Thyroid gland (tissue), 4 donors: ENCODE results near the gene ZNF367. TPM values are rescaled to one million over a fixed set of nuclear protein-coding genes. Genes with fewer than 3 reads are reported as not detected.
"Not testable (repeated sequence)": the region's sequence is repeated elsewhere in the genome, so short reads cannot be mapped to it uniquely, and the experiment has no call there.

ENCODE experiments used
- DNase-seq, 2 donors: peaks; one replicate each; pipeline ENCODE4 v3.0.0-alpha.2; 2019
- H3K27ac ChIP-seq, 3 donors: fragments of 200-600 bp; sonication (generic); 1 replicate in 2 of 3; 2 replicates in 1 of 3; pipeline ENCODE4 v1.5.1; 2016 to 2019; ENCODE audit warnings: mild to moderate bottlenecking in 1 of 3, moderate library complexity in 1 of 3
- H3K27me3 ChIP-seq: fragments of 200-600 bp; sonication (generic); one replicate; pipeline ENCODE4 v1.5.1; 2019
- H3K36me3 ChIP-seq, 2 donors: fragments of 200-600 bp; sonication (generic); one replicate each; pipeline ENCODE4 v1.5.1; 2016 to 2019
- H3K4me1 ChIP-seq, 2 donors: fragments of 200-600 bp; sonication (generic); one replicate each; pipeline ENCODE4 v1.5.1; 2017 to 2019
- H3K4me3 ChIP-seq, 3 donors: fragments of 200-600 bp; sonication (generic); replicated peaks in 1 of 3; 1 replicate in 2 of 3; 2 replicates in 1 of 3; pipeline ENCODE4 v1.5.1; 2016; ENCODE audit warnings: mild to moderate bottlenecking in 1 of 3
- H3K9me3 ChIP-seq: fragments of 200-600 bp; sonication (generic); one replicate; pipeline ENCODE4 v1.5.1; 2017
- POLR2A ChIP-seq, 2 donors: fragments of 450-650 bp; IDR thresholded peaks; one replicate each; pipeline ENCODE4 v1.6.1; 2017; ENCODE audit warnings: antibody characterized with exemption in 2 of 2, mild to moderate bottlenecking in 2 of 2, moderate library complexity in 1 of 2
- WGBS, 2 donors: methylation state at CpG; one replicate each; pipeline ENCODE4 v1.1.5; 2017; 5-methylcytosine and 5-hydroxymethylcytosine counted together
- intact Hi-C: fragments of 100-400 bp; cut with DNase I; formaldehyde crosslinking; loops from one replicate; pipeline ENCODE4 v1.15.1; 2023
- total RNA-seq, 4 donors: library from RNA; depleted of rRNA; stranded (reverse); fragments of >200 nt; gene quantifications; one replicate each; pipeline ENCODE4 v1.2.3, GENCODE V29; 2016
- TF ChIP-seq, protein P1 (sequence below), 6 experiments: fragments of 200-600 bp in 3 of 6; fragments of 450-650 bp in 3 of 6; sonication (generic) in 3 of 6; IDR thresholded peaks; one replicate each; pipeline ENCODE4 v1.5.1; 2016 to 2019; ENCODE audit warnings: antibody characterized with exemption in 6 of 6, mild to moderate bottlenecking in 2 of 6, inconsistent platforms in 1 of 6, moderate library complexity in 1 of 6

Gene ZNF367
- total RNA-seq, 4 donors from 2014 or later, result 1.2 to 1.8 (median 1.7) TPM

- TF ChIP-seq, protein P1, sequence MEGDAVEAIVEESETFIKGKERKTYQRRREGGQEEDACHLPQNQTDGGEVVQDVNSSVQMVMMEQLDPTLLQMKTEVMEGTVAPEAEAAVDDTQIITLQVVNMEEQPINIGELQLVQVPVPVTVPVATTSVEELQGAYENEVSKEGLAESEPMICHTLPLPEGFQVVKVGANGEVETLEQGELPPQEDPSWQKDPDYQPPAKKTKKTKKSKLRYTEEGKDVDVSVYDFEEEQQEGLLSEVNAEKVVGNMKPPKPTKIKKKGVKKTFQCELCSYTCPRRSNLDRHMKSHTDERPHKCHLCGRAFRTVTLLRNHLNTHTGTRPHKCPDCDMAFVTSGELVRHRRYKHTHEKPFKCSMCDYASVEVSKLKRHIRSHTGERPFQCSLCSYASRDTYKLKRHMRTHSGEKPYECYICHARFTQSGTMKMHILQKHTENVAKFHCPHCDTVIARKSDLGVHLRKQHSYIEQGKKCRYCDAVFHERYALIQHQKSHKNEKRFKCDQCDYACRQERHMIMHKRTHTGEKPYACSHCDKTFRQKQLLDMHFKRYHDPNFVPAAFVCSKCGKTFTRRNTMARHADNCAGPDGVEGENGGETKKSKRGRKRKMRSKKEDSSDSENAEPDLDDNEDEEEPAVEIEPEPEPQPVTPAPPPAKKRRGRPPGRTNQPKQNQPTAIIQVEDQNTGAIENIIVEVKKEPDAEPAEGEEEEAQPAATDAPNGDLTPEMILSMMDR (IDR thresholded peaks at IDR 0.05), result no peak
- TF ChIP-seq POLR2A (IDR thresholded peaks at IDR 0.05), result no peak
- 50 to 59% methylated on average over 3 of the region's 3 CpGs for WGBS, 2 donors
- Histone ChIP-seq H3K9me3 (no peaks in the 10 kb centered on the region), H3K36me3 (no peaks in the 10 kb centered on the region), H3K27me3 (no peaks in the 10 kb centered on the region), H3K27ac (peak overlapping the region; percentile 76 to 90 (median 87)), H3K4me3 (no peak overlapping the region), H3K4me1 (peaks cover 37 to 44% of the 10 kb centered on the region in 2 donors)
- DNase-seq, result no peak
- intact Hi-C loops, result loop anchor here (5.0 kb wide), 1 partner anchor 39 kb away; the partner anchor contains the start of gene ZNF367
Observed at GRCh38 chr9:96378187-96378586, 40.0 kb downstream of the ZNF367 start.

DNA sequence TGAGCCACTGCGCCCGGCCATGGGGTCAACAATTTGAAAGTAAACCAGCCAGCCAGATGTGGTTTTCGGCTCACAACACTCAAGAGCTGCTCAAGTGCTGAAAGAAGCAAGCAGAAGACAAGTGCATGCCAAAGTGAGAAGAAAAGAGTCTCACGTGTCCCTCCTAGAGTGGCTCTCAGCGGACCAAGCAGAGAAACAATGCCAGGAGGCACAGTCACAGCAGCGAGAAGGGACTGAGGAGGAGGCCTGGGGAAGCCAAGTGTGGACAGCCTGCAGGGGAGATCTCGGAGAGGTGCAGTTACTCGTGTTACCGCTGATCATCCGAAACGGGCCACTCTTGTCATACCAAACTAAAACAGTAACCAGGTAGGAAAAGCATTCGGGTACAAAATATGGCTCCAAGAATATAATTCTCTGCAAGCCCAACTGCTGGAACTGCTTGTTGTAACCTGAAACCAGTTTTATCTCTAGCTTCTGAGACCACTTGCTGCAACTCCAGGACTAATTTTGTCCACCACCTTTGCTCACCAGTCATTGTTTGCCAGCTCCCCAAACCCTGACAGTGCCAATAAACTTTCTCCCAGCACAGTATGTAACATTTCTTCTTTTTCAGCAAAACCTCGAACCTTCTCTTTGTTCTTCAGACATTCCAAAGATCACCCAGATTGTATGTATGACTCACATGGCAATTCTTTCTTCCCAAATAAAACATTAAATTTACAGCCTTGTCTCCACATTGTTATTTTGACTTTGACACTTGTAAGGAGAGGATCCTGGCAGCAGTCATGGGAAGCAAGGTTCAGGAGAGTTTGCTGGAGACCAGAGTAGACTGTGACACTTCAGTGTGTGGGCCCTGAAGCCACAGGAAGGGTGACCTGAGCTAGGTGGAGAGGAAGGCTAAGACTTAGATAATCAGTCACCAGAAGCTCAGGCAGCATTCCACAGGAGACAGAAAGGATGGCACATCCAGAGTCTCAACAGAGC lies 41.0 kb downstream of the ZNF367 start:
- TF ChIP-seq POLR2A (IDR thresholded peaks at IDR 0.05), result peak in 1 of 2 donors; percentile 17
- TF ChIP-seq, protein P1 (IDR thresholded peaks at IDR 0.05), result peak in 3 of 6 experiments; percentile 10 to 49 (median 28)
- no peaks in the 10 kb centered on the region for H3K9me3 ChIP-seq
- intact Hi-C loops, result loop anchor here (5.0 kb wide), 1 partner anchor 40 kb away; the partner anchor contains the start of gene ZNF367
- DNase-seq, result peak; percentile 95 to 96
- H3K27me3 ChIP-seq, result no peaks in the 10 kb centered on the region
- no peak overlapping the region for H3K4me3 ChIP-seq
- no peaks in the 10 kb centered on the region for H3K36me3 ChIP-seq
- H3K27ac ChIP-seq, result peak overlapping the region; percentile 76 to 90 (median 87)
- H3K4me1 ChIP-seq, result peaks cover 37 to 41% of the 10 kb centered on the region in 2 donors
- WGBS, 2 donors, result 34 to 35% methylated on average over 13 of the region's 13 CpGs

DNA sequence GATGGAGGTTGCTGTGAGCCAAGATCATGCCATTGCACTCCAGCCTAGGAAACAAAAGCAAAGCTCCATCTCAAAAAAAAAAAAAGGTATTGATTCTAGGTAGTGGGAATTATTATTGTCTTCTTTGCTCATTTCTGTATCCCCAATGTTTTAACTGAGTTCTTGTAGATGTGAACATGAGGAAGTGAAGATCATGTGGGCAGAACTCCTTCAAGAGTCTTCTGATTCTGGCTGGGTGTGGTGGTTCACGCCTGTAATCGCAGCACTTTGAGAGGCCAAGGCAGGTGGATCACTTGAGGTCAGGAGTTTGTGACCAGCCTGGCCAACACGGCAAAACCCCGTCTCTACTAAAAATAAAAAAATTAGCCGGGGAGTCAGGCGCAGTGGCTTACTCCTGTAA lies 42.7 kb downstream of the ZNF367 start:
- H3K36me3 ChIP-seq, H3K4me3 ChIP-seq, H3K9me3 ChIP-seq, H3K27me3 ChIP-seq: not testable (repeated sequence)
- Histone ChIP-seq H3K4me1 (peaks cover 21 to 27% of the 10 kb centered on the region in 2 donors), H3K27ac (peak overlapping the region in 1 of 3 donors; percentile 71)
- peak in 1 of 2 donors; percentile 25 for DNase-seq
- intact Hi-C loops, result loop anchor here (5.0 kb wide), 1 partner anchor 42 kb away; the partner anchor contains the start of gene ZNF367
- 83 to 90% methylated on average over 6 of the region's 6 CpGs for WGBS, 2 donors

DNA sequence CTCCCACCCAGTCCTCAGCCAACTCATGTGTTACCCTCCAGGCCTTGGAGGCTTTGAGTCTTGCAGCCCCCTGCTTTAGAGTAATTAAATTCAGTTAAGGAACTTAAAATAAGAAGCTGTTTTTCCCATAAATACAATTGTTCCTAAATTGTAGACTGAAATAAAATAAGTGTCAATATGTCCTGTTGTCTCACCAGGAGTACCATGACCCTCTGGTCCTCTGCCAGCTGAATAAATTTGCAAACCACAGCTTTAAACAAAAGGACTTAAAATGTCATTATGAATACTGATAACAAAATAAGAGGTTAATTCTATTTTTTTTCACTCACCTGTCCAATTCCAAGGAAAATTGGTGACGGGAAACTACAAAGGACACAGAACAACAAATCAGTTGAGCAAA lies 50.2 kb downstream of the ZNF367 start:
- no peak for TF ChIP-seq POLR2A (IDR thresholded peaks at IDR 0.05)
- TF ChIP-seq, protein P1 (IDR thresholded peaks at IDR 0.05), result no peak
- Histone ChIP-seq H3K27me3 (no peaks in the 10 kb centered on the region), H3K4me3 (no peak overlapping the region), H3K4me1 (no peaks in the 10 kb centered on the region), H3K36me3 (peaks cover 6% of the 10 kb centered on the region in 2 donors), H3K27ac (no peak overlapping the region), H3K9me3 (no peaks in the 10 kb centered on the region)
- no peak for DNase-seq
- WGBS, 2 donors, result 100% methylated on average over 1 of the region's 1 CpG
- intact Hi-C loops, result no loop called here

DNA sequence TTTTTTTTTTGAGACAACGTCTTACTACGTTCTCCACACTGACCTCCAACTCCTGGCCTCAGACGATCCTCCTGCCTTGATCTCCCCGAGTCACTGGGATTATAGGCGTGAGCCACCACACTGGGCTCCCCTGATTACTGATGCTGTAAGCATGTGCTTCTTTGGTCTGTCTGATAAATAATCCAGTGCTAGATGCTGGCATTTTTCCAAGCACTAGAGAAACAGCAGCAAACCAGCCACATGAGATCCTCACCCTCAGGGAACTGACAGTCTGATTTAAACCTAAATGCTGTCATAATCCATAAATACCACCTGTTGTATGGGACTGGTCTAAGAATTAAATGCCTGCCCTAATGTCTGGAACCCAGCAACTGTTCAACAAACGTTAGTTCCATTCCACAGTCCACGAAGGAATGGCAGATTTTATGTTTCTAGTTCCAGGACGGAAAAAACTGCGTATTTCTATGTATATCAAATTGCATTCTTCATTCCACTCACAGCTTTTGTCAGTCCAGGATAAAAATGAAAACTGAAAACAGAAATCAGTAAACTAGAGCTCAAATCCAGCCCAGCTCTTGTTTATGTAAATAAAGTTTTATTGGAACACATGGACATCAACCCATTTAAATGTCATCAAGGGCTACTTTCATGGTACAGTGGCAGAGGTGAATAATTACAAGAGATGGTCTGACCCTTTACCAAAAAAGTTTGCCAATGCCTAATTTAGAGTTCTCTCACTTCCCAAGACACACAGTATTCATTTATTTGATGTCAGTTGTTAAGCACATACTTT lies 54.8 kb downstream of the ZNF367 start:
- no peaks in the 10 kb centered on the region for H3K4me1 ChIP-seq
- no peak overlapping the region for H3K4me3 ChIP-seq
- 96% methylated on average over 9 of the region's 9 CpGs for WGBS, 2 donors
- H3K9me3 ChIP-seq, result no peaks in the 10 kb centered on the region
- H3K27ac ChIP-seq, result no peak overlapping the region
- no peak for TF ChIP-seq POLR2A (IDR thresholded peaks at IDR 0.05)
- TF ChIP-seq, protein P1 (IDR thresholded peaks at IDR 0.05), result no peak
- H3K27me3 ChIP-seq, result no peaks in the 10 kb centered on the region
- peaks cover 12 to 29% of the 10 kb centered on the region in 2 donors for H3K36me3 ChIP-seq
- intact Hi-C loops, result no loop called here
- DNase-seq, result no peak

DNA sequence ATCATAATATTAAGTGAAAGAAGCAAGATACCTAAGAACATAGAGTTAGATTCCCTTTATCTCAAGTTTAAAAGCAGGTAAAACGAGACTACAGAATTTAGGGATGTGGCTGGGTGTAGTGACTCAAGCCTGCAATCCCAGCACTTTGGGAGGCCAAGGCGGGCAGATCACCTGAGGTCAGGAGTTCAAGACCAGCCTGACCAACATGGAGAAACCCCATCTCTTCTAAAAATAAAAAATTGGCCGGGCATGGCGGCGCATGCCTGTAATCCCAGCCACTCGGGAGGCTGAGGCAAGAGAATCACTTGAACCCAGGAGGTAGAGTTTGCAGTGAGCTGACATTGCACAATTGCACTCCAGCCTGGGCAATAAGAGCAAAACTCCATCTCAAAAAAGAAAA lies 56.1 kb downstream of the ZNF367 start:
- 91 to 97% methylated on average over 6 of the region's 6 CpGs for WGBS, 2 donors
- H3K9me3 ChIP-seq, intact Hi-C loops, H3K27ac ChIP-seq, DNase-seq, H3K4me3 ChIP-seq, H3K27me3 ChIP-seq, H3K4me1 ChIP-seq: not testable (repeated sequence)
- peaks cover 15 to 29% of the 10 kb centered on the region in 2 donors for H3K36me3 ChIP-seq
